ENCODE results near the gene MAGI2. TPM values are rescaled to one million over a fixed set of nuclear protein-coding genes. Genes with fewer than 3 reads are reported as not detected.

The MAGI2 gene
- total RNA-seq, 1 donor from 2014 or later = 13.3 TPM

GRCh38 chr7:78014401-78014800 lies 1439.1 kb downstream of the MAGI2 start:
- Mint-ChIP-seq H3K9me3 (no peaks in the 10 kb centered on the region), H3K4me3 (no peak overlapping the region), H3K4me1 (ENCODE audit: unreplicated experiment) (peaks cover 33% of the 10 kb centered on the region), H3K27ac (no peak overlapping the region), H3K36me3 (peaks cover 3% of the 10 kb centered on the region), H3K27me3 (peaks cover 20% of the 10 kb centered on the region)
- no peak for DNase-seq (ENCODE audit: extremely low spot score, unreplicated experiment)
- no peak for TF ChIP-seq CTCF (conservative IDR thresholded peaks at IDR 0.05)

GRCh38 chr7:78013386-78013785 lies 1440.1 kb downstream of the MAGI2 start:
- TF ChIP-seq CTCF (conservative IDR thresholded peaks at IDR 0.05) = no peak
- H3K4me3 Mint-ChIP-seq = no peak overlapping the region
- H3K4me1 Mint-ChIP-seq (ENCODE audit: unreplicated experiment) = peaks cover 27% of the 10 kb centered on the region
- DNase-seq (ENCODE audit: extremely low spot score, unreplicated experiment) = no peak
- peaks cover 14% of the 10 kb centered on the region for H3K27me3 Mint-ChIP-seq
- no peaks in the 10 kb centered on the region for H3K9me3 Mint-ChIP-seq
- no peak overlapping the region for H3K27ac Mint-ChIP-seq
- peaks cover 3% of the 10 kb centered on the region for H3K36me3 Mint-ChIP-seq

- no peak overlapping the region for H3K27ac Mint-ChIP-seq
- H3K27me3 Mint-ChIP-seq = peaks cover 7% of the 10 kb centered on the region
- no peak overlapping the region for H3K4me3 Mint-ChIP-seq
- peaks cover 3% of the 10 kb centered on the region for H3K36me3 Mint-ChIP-seq
- H3K9me3 Mint-ChIP-seq = peaks cover 5% of the 10 kb centered on the region
- no peak for DNase-seq (ENCODE audit: extremely low spot score, unreplicated experiment)
- no peak for TF ChIP-seq CTCF (conservative IDR thresholded peaks at IDR 0.05)
- H3K4me1 Mint-ChIP-seq (ENCODE audit: unreplicated experiment) = peaks cover 16% of the 10 kb centered on the region
Observed at GRCh38 chr7:78011642-78012041, 1441.8 kb downstream of the MAGI2 start.

- no peaks in the 10 kb centered on the region for H3K36me3 Mint-ChIP-seq
- H3K9me3 Mint-ChIP-seq = peaks cover 5% of the 10 kb centered on the region
- no peak overlapping the region for H3K4me3 Mint-ChIP-seq
- TF ChIP-seq CTCF (conservative IDR thresholded peaks at IDR 0.05) = no peak
- H3K27ac Mint-ChIP-seq = no peak overlapping the region
- peaks cover 5% of the 10 kb centered on the region for H3K4me1 Mint-ChIP-seq (ENCODE audit: unreplicated experiment)
- DNase-seq (ENCODE audit: extremely low spot score, unreplicated experiment) = no peak
- peaks cover 1% of the 10 kb centered on the region for H3K27me3 Mint-ChIP-seq
Observed at GRCh38 chr7:78007231-78007630, 1446.2 kb downstream of the MAGI2 start.

- no peak overlapping the region for H3K4me3 Mint-ChIP-seq
- H3K27ac Mint-ChIP-seq = no peak overlapping the region
- no peak for TF ChIP-seq CTCF (conservative IDR thresholded peaks at IDR 0.05)
- no peaks in the 10 kb centered on the region for H3K4me1 Mint-ChIP-seq (ENCODE audit: unreplicated experiment)
- H3K27me3 Mint-ChIP-seq = no peaks in the 10 kb centered on the region
- H3K36me3 Mint-ChIP-seq = no peaks in the 10 kb centered on the region
- H3K9me3 Mint-ChIP-seq = peaks cover 5% of the 10 kb centered on the region
- no peak for DNase-seq (ENCODE audit: extremely low spot score, unreplicated experiment)
Observed at GRCh38 chr7:78006063-78006755, 1447.3 kb downstream of the MAGI2 start.
